Measurements from ENCODE around the gene IMMP2L. TPM values are rescaled to one million over a fixed set of nuclear protein-coding genes. Genes with fewer than 3 reads are reported as not detected.

IMMP2L gene
- total RNA-seq, 4 donors from 2014 or later: 8.3 to 19.2 (median 17.8) TPM

DNA sequence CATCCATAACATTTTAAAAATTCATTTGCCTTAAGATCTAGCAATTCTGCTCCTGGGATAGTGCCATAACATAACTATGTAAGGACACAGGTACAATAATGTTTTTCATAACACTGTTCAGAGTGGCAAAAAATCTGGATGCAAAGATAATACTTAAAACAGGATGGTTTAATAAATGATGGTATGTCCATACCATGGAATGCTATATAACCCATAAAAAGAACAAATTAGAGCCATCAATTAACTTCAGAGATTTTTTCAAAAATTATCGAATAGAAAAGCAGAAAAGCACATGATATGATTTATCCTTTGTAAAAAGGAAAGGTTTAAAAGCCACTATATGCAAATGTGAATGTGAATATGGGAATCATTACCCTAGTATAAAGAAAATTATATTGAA, 664.8 kb downstream of the IMMP2L start:
- Histone ChIP-seq H3K36me3 (no peaks in the 10 kb centered on the region), H3K4me3 (no peak overlapping the region), H3K27me3 (no peaks in the 10 kb centered on the region), H3K27ac (no peak overlapping the region), H3K4me1 (no peaks in the 10 kb centered on the region), H3K9me3 (no peaks in the 10 kb centered on the region)
- in situ Hi-C loops (cut with MboI; ENCODE audit: low sequenced_read_pairs in 4 of 4) (no loop called here), intact Hi-C loops (cut with DNase I; ENCODE audit: low total_unique reads) (no loop called here)
- TF ChIP-seq POLR2A (IDR thresholded peaks at IDR 0.05): no peak
- no peak for ATAC-seq
- no peak for DNase-seq

DNA sequence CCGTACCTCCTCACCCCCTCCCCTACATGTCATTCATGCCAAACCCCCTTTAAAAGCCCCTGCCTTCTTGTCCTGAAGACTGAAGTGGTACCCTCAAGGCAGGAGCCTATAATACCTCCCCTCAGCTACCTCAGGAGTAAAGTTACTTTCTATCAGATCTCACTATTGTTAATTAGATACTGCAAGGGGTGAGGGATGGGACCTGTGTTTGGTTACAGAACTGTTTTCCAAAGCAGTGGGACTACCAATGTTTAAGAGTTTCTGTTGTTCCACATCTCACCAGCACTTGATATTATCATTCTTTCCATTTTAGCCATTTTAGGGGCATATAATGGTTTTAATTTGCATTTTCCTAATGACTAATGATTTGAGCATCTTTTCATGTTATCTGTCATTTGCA, 668.2 kb downstream of the IMMP2L start:
- no peak overlapping the region for H3K4me3 ChIP-seq
- ATAC-seq: no peak
- no peaks in the 10 kb centered on the region for H3K36me3 ChIP-seq
- intact Hi-C loops (cut with DNase I; ENCODE audit: low total_unique reads): no loop called here
- no peaks in the 10 kb centered on the region for H3K4me1 ChIP-seq
- H3K27ac ChIP-seq: no peak overlapping the region
- no peaks in the 10 kb centered on the region for H3K9me3 ChIP-seq
- in situ Hi-C loops (cut with MboI; ENCODE audit: low sequenced_read_pairs in 4 of 4): no loop called here
- DNase-seq: no peak
- TF ChIP-seq, protein P1, sequence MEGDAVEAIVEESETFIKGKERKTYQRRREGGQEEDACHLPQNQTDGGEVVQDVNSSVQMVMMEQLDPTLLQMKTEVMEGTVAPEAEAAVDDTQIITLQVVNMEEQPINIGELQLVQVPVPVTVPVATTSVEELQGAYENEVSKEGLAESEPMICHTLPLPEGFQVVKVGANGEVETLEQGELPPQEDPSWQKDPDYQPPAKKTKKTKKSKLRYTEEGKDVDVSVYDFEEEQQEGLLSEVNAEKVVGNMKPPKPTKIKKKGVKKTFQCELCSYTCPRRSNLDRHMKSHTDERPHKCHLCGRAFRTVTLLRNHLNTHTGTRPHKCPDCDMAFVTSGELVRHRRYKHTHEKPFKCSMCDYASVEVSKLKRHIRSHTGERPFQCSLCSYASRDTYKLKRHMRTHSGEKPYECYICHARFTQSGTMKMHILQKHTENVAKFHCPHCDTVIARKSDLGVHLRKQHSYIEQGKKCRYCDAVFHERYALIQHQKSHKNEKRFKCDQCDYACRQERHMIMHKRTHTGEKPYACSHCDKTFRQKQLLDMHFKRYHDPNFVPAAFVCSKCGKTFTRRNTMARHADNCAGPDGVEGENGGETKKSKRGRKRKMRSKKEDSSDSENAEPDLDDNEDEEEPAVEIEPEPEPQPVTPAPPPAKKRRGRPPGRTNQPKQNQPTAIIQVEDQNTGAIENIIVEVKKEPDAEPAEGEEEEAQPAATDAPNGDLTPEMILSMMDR (IDR thresholded peaks at IDR 0.05 in 4 of 5, conservative IDR thresholded peaks at IDR 0.05 in 1 of 5): no peak
- no peak for TF ChIP-seq POLR2A (IDR thresholded peaks at IDR 0.05)
- no peaks in the 10 kb centered on the region for H3K27me3 ChIP-seq

DNA sequence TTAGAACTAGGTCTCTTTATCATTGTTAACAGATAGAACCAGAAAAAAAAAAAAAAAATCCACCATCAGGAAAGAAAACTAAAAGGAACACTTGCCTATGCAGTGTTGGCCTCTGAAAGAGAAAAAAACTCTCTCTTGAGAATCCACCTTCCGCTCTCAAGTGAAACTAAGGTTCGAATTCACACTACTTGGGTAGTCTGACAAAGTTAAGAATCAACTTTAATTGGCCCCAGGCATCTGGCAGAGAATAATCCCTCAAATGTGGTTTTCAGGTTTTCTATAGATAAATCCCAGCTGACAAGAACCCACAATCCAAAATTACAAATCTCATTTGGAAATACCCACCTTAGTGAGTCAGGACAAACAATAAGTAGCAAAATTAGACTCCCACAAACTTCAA, 671.1 kb downstream of the IMMP2L start:
- intact Hi-C loops (cut with DNase I; ENCODE audit: low total_unique reads): no loop called here
- H3K36me3 ChIP-seq: no peaks in the 10 kb centered on the region
- H3K4me1 ChIP-seq: no peaks in the 10 kb centered on the region
- no peaks in the 10 kb centered on the region for H3K9me3 ChIP-seq
- no peak for TF ChIP-seq POLR2A (IDR thresholded peaks at IDR 0.05)
- TF ChIP-seq, protein P1 (IDR thresholded peaks at IDR 0.05 in 4 of 5, conservative IDR thresholded peaks at IDR 0.05 in 1 of 5): no peak
- no peak overlapping the region for H3K4me3 ChIP-seq
- ATAC-seq: no peak
- in situ Hi-C loops (cut with MboI; ENCODE audit: low sequenced_read_pairs in 4 of 4): no loop called here
- H3K27me3 ChIP-seq: no peaks in the 10 kb centered on the region
- H3K27ac ChIP-seq: no peak overlapping the region
- DNase-seq: no peak

DNA sequence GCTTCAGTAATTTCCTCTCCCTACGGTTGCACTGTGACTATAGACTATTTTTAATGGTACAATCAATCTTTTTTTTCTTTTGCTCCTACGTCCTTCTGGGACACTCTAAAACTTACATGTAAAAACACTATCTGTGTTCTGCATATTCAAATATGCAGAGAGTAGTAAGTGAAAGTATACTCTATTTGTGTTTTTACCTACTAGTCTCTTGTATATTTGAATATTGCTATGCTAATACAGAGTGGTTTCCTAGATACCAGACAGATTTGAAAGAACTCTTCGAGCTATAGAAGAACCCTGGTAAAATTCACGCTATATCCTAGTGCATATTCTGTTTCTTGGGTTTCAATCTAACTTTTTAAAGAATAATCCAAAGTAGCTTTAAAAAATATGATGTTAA, 672.2 kb downstream of the IMMP2L start:
- Histone ChIP-seq H3K27ac (no peak overlapping the region), H3K27me3 (no peaks in the 10 kb centered on the region), H3K4me1 (no peaks in the 10 kb centered on the region), H3K36me3 (no peaks in the 10 kb centered on the region), H3K4me3 (no peak overlapping the region), H3K9me3 (no peaks in the 10 kb centered on the region)
- in situ Hi-C loops (cut with MboI; ENCODE audit: low sequenced_read_pairs in 4 of 4) (no loop called here), intact Hi-C loops (cut with DNase I; ENCODE audit: low total_unique reads) (no loop called here)
- TF ChIP-seq POLR2A (IDR thresholded peaks at IDR 0.05): no peak
- TF ChIP-seq, protein P1 (IDR thresholded peaks at IDR 0.05 in 4 of 5, conservative IDR thresholded peaks at IDR 0.05 in 1 of 5): no peak
- DNase-seq (no peak), ATAC-seq (no peak)

DNA sequence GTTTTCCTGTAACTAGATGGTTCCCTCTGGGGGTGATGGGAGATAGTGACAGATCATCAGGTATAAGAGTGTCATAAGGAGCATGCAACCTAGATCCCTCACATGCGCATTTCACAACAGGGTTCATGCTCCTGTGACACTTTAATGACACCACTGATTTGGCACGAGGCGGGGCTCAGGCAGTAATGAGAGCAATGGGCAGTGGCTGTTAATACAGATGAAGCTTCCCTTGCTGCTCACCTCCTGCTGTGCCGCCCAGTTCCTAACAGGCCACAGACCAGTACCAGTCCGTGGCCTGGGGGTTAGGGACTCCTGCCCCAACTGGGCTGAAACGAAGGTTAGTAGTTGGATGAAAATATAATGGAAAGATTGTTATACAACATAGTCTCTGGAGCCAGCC, 673.0 kb downstream of the IMMP2L start:
- Histone ChIP-seq H3K36me3 (no peaks in the 10 kb centered on the region), H3K4me1 (no peaks in the 10 kb centered on the region), H3K27me3 (no peaks in the 10 kb centered on the region), H3K27ac (no peak overlapping the region), H3K9me3 (no peaks in the 10 kb centered on the region), H3K4me3 (no peak overlapping the region)
- in situ Hi-C loops (cut with MboI; ENCODE audit: low sequenced_read_pairs in 4 of 4): no loop called here
- intact Hi-C loops (cut with DNase I; ENCODE audit: low total_unique reads): no loop called here
- DNase-seq (no peak), ATAC-seq (no peak)
- no peak for TF ChIP-seq POLR2A (IDR thresholded peaks at IDR 0.05)
- TF ChIP-seq, protein P1 (IDR thresholded peaks at IDR 0.05 in 4 of 5, conservative IDR thresholded peaks at IDR 0.05 in 1 of 5): no peak

Data from gastrocnemius medialis (tissue), 4 donors.